H1 (cell line): ENCODE data around the gene ARHGEF10L. TPM values are rescaled to one million over a fixed set of nuclear protein-coding genes. Genes with fewer than 3 reads are reported as not detected.

Experiments used
- CBX5 ChIP-seq: fragments of 300-800, 300-1000 bp; sonication (generic); IDR thresholded peaks from 2 replicates; pipeline ENCODE4 v1.7.1; 2016; ENCODE audit warnings: antibody characterized with exemption, low read length, low read depth
- CHD7 ChIP-seq: fragments of 300-600 bp; sonication (generic); IDR thresholded peaks from 2 replicates; pipeline ENCODE4 v1.7.1; 2012; ENCODE audit warnings: low read length, moderate library complexity, mild to moderate bottlenecking, inconsistent platforms; ENCODE audit not compliant: insufficient replicate concordance
- EZH2 ChIP-seq: fragments of 200-600 bp; sonication (generic); IDR thresholded peaks from 2 replicates; pipeline ENCODE4 v1.7.1; 2012; ENCODE audit warnings: low read depth, mild to moderate bottlenecking, moderate library complexity, low read length, inconsistent platforms; ENCODE audit not compliant: severe bottlenecking
- GTF2F1 ChIP-seq: IDR thresholded peaks from 2 replicates; pipeline ENCODE4 v1.6.1; 2012; ENCODE audit warnings: low read depth, low read length, improper control_type of control experiment, borderline replicate concordance
- RFX5 ChIP-seq: IDR thresholded peaks from 2 replicates; pipeline ENCODE4 v1.6.1; 2011; ENCODE audit warnings: low read depth, low read length, improper control_type of control experiment, borderline replicate concordance
- TEAD4 ChIP-seq: IDR thresholded peaks from 2 replicates; pipeline ENCODE4 v1.6.1; 2012; ENCODE audit warnings: low read depth, low read length, inconsistent platforms, mixed read lengths
- ZNF274 ChIP-seq: IDR thresholded peaks from 2 replicates; pipeline ENCODE4 v1.7.0; 2012; ENCODE audit warnings: low read length, borderline replicate concordance; ENCODE audit errors: extremely low read depth
- polyA plus RNA-seq, 7 experiments: library from polyadenylated mRNA; depleted of rRNA in 3 of 7; stranded (reverse) in 5 of 7; unstranded in 2 of 7; fragments of >200 nt in 5 of 7; fragments of 200-250 nt in 2 of 7; gene quantifications; 1 replicate in 5 of 7; 2 replicates in 1 of 7; 4 replicates in 1 of 7; pipeline versions ENCODE4 v1.2.1 to v1.2.3, GENCODE V29; 2011 to 2013; ENCODE audit warnings: missing spikeins in 2 of 7, mixed read lengths in 2 of 7
- total RNA-seq: library from RNA; stranded (reverse); fragmentation: NEBNext Ultra II Directional; extraction: Animal tissue kit (Norgen Biotek cat#: 25700); gene quantifications from 2 replicates; pipeline ENCODE4 v1.2.1, GENCODE V29; 2021
- TF ChIP-seq, protein P1 (sequence below): IDR thresholded peaks from 2 replicates; pipeline ENCODE4 v1.6.1; 2012; ENCODE audit warnings: inconsistent platforms

ARHGEF10L gene
- total and polyA plus RNA-seq, 2 of the 8 experiments (the other 6 are each of a cell fraction or from before 2014, with no cell fraction given): 33.6 to 39.6 TPM

DNA sequence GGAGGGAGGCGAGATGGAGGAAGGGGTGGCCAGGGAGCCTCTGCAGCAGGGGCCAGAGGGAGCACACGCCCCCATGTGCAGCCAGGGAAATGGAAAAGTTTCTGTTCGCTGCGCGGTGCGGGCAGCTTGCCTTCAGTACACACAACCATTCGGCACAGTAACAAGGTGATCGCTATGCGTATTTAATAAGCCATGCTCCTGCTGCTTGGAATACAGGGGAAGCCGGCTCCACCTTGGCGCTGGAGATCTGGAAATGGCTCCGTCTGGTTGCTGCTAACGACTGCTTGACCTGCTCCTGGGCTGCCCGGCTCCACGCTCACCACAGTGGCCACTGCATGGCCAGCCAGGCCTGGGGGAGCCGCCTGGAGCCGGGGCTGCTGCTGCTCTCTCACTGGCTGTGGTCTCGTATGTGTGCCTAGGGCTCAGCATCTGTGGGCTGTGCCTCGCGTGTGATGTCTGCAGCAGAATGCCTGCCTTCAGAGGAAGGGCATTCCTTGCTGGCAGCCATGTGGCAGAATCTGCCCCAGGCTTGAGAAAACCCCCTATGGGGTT lies 129.2 kb downstream of the ARHGEF10L start (continued):
- no peak for TF ChIP-seq GTF2F1
- no peak for TF ChIP-seq EZH2
- no peak for TF ChIP-seq CHD7
- TF ChIP-seq, protein P1, sequence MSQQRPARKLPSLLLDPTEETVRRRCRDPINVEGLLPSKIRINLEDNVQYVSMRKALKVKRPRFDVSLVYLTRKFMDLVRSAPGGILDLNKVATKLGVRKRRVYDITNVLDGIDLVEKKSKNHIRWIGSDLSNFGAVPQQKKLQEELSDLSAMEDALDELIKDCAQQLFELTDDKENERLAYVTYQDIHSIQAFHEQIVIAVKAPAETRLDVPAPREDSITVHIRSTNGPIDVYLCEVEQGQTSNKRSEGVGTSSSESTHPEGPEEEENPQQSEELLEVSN: no peak
- no peak for TF ChIP-seq RFX5
- no peak for TF ChIP-seq TEAD4
- no peak for TF ChIP-seq ZNF274
- TF ChIP-seq CBX5: no peak
